Fibroblast of lung (primary cell): ENCODE measurements around the gene SLC16A1. TPM values are rescaled to one million over a fixed set of nuclear protein-coding genes. Genes with fewer than 3 reads are reported as not detected.

ENCODE experiments used
- DNase-seq, 2 donors: peaks; one replicate each; pipeline versions ENCODE4 v3.0.0 to v3.0.0-alpha.2; 2010; ENCODE audit warnings: low read depth in 2 of 2
- H2AFZ ChIP-seq: 2 replicates; pipeline ENCODE4 v1.5.1; 2012; ENCODE audit warnings: low read length, control low read depth, inconsistent platforms
- H3K27ac ChIP-seq: 2 replicates; pipeline ENCODE4 v1.5.1; 2011; ENCODE audit warnings: low read length, control low read depth; ENCODE audit not compliant: insufficient read depth
- H3K27me3 ChIP-seq: 2 replicates; pipeline ENCODE4 v1.5.1; 2011; ENCODE audit warnings: mild to moderate bottlenecking, low read length; ENCODE audit not compliant: control insufficient read depth, insufficient read depth
- H3K36me3 ChIP-seq: 2 replicates; pipeline ENCODE4 v1.5.1; 2011; ENCODE audit warnings: low read length; ENCODE audit not compliant: control insufficient read depth, insufficient read depth
- H3K4me1 ChIP-seq: 2 replicates; pipeline ENCODE4 v1.5.1; 2011; ENCODE audit warnings: low read length; ENCODE audit not compliant: control insufficient read depth, insufficient read depth; ENCODE audit errors: extremely low read depth
- H3K4me2 ChIP-seq: 2 replicates; pipeline ENCODE4 v1.5.1; 2011; ENCODE audit warnings: low read length, control low read depth; ENCODE audit not compliant: insufficient read depth; ENCODE audit errors: extremely low read depth
- H3K4me3 ChIP-seq, 4 experiments: fragments of 200-600 bp in 1 of 4; sonication (generic) in 1 of 4; replicated peaks in 1 of 4; 2 replicates each; pipeline ENCODE4 v1.5.1; 2011 to 2016; ENCODE audit warnings: low read length in 4 of 4, low read depth in 3 of 4, mild to moderate bottlenecking in 3 of 4, control low read depth in 2 of 4, inconsistent platforms in 1 of 4, mixed read lengths in 1 of 4; ENCODE audit not compliant: insufficient read depth in 1 of 4; ENCODE audit errors: control extremely low read depth in 1 of 4
- H3K79me2 ChIP-seq: 2 replicates; pipeline ENCODE4 v1.5.1; 2012; ENCODE audit warnings: mild to moderate bottlenecking, low read length, inconsistent platforms; ENCODE audit not compliant: control insufficient read depth, insufficient read depth
- H3K9ac ChIP-seq: 2 replicates; pipeline ENCODE4 v1.5.1; 2011; ENCODE audit warnings: mild to moderate bottlenecking, low read length, control low read depth; ENCODE audit not compliant: insufficient read depth
- H3K9me3 ChIP-seq: 2 replicates; pipeline ENCODE4 v1.5.1; 2012; ENCODE audit warnings: low read depth, low read length; ENCODE audit not compliant: control insufficient read depth, insufficient read depth
- H4K20me1 ChIP-seq: 2 replicates; pipeline ENCODE4 v1.5.1; 2011; ENCODE audit warnings: low read length; ENCODE audit not compliant: control insufficient read depth, insufficient read depth; ENCODE audit errors: extremely low read depth
- CTCF ChIP-seq, 2 donors: IDR thresholded peaks in 1 of 2; conservative IDR thresholded peaks in 1 of 2; 1 replicate in 1 of 2; 2 replicates in 1 of 2; pipeline ENCODE4 v1.5.1; 2011 to 2012; ENCODE audit warnings: low read length in 2 of 2, control low read depth in 1 of 2, inconsistent platforms in 1 of 2, low read depth in 1 of 2, mild to moderate bottlenecking in 1 of 2
- EZH2 ChIP-seq: IDR thresholded peaks from 2 replicates; pipeline ENCODE4 v1.5.1; 2012; ENCODE audit warnings: low read length, control low read depth, mild to moderate bottlenecking; ENCODE audit errors: missing control alignments
- polyA plus RNA-seq, 2 donors: library from polyadenylated mRNA; depleted of rRNA in 1 of 2; stranded (reverse) in 1 of 2; unstranded in 1 of 2; fragments of >200 nt; gene quantifications; 2 replicates each; pipeline ENCODE4 v1.2.1, GENCODE V29; 2011 to 2012; ENCODE audit warnings: missing spikeins in 1 of 2
- total RNA-seq: library from RNA; depleted of rRNA; stranded (reverse); fragments of >200 nt; gene quantifications from 2 replicates; pipeline ENCODE4 v1.2.1, GENCODE V29; 2014

Gene SLC16A1
- total and polyA plus RNA-seq, 2 donors (not counting 1 experiment from before 2014, with no cell fraction given) = 51.3 to 59.1 TPM

GRCh38 chr1:112929979-112930378 lies 26.0 kb downstream of the SLC16A1 start:
- Histone ChIP-seq H3K4me3 (no peak overlapping the region), H3K36me3 (no peaks in the 10 kb centered on the region), H3K79me2 (peaks cover 1% of the 10 kb centered on the region), H3K27me3 (no peaks in the 10 kb centered on the region), H3K4me1 (no peaks in the 10 kb centered on the region), H3K27ac (no peak overlapping the region), H4K20me1 (no peaks in the 10 kb centered on the region), H3K4me2 (no peak overlapping the region), H3K9me3 (no peaks in the 10 kb centered on the region), H2AFZ (no peak overlapping the region), H3K9ac (no peak overlapping the region)
- DNase-seq = no peak
- TF ChIP-seq EZH2 = no peak
- TF ChIP-seq CTCF (conservative IDR thresholded peaks at IDR 0.05 in 1 of 2, IDR thresholded peaks at IDR 0.05 in 1 of 2; ENCODE audit: low read depth in 1 of 2, low read length in 2 of 2) = no peak

GRCh38 chr1:112927462-112927990 lies 28.5 kb downstream of the SLC16A1 start:
- H2AFZ ChIP-seq = no peak overlapping the region
- peaks cover 1% of the 10 kb centered on the region for H3K79me2 ChIP-seq
- no peak overlapping the region for H3K27ac ChIP-seq
- H3K4me1 ChIP-seq = no peaks in the 10 kb centered on the region
- no peaks in the 10 kb centered on the region for H4K20me1 ChIP-seq
- H3K9ac ChIP-seq = no peak overlapping the region
- H3K4me2 ChIP-seq = no peak overlapping the region
- no peaks in the 10 kb centered on the region for H3K36me3 ChIP-seq
- H3K4me3 ChIP-seq = no peak overlapping the region
- H3K27me3 ChIP-seq = no peaks in the 10 kb centered on the region
- TF ChIP-seq CTCF (conservative IDR thresholded peaks at IDR 0.05 in 1 of 2, IDR thresholded peaks at IDR 0.05 in 1 of 2; ENCODE audit: low read depth in 1 of 2, low read length in 2 of 2) (no peak), EZH2 (no peak)
- no peaks in the 10 kb centered on the region for H3K9me3 ChIP-seq
- DNase-seq = no peak

GRCh38 chr1:112926858-112927257 lies 29.1 kb downstream of the SLC16A1 start:
- no peaks in the 10 kb centered on the region for H4K20me1 ChIP-seq
- TF ChIP-seq CTCF (conservative IDR thresholded peaks at IDR 0.05 in 1 of 2, IDR thresholded peaks at IDR 0.05 in 1 of 2; ENCODE audit: low read depth in 1 of 2, low read length in 2 of 2) (no peak), EZH2 (no peak)
- no peak overlapping the region for H2AFZ ChIP-seq

More at GRCh38 chr1:112926858-112927257, 29.1 kb downstream of the SLC16A1 start:
- H3K27ac ChIP-seq = no peak overlapping the region
- H3K36me3 ChIP-seq = no peaks in the 10 kb centered on the region
- H3K4me3 ChIP-seq = no peak overlapping the region
- no peaks in the 10 kb centered on the region for H3K4me1 ChIP-seq
- H3K9me3 ChIP-seq = no peaks in the 10 kb centered on the region
- no peak for DNase-seq
- no peak overlapping the region for H3K9ac ChIP-seq
- no peaks in the 10 kb centered on the region for H3K27me3 ChIP-seq
- no peak overlapping the region for H3K4me2 ChIP-seq
- H3K79me2 ChIP-seq = peaks cover 1% of the 10 kb centered on the region
